ENCODE data around the gene MYO9A.

MYO9A gene

DNA sequence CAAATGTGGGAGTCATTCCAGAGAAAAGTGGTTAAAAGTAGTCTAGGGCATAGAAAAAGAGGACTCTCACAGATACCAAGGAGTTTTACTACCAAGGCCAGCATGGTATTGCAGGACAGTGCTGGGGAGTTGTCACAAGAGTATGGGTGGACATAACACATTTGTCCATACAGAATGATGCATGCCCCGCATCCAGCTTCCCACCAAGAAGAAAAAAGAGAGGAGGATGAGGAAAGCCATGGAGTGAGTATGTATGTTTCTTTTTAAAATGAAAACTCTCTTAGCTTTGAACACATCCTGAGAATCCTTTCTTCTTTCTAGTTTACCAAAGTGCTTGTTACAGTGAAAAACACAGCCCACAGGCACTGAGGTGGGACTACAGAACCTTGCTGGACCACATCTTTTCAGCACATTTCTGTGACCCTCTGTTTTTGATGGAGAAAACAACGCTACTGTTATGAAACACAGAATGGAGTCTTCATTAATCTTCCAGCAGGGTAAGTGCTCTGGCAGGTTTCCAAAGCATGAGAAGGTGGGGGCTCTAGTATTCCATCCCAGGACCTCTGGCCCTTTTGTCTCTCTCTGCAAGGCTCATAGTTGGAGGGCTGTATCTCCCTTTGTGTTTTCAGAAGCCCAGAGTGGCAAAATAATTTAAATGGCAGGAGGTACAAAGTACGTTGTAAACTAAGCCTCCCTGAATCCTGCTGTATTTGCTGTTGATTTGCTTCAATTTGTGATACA is 294.9 kb downstream of the MYO9A start:
- TF ChIP-seq, protein P1, sequence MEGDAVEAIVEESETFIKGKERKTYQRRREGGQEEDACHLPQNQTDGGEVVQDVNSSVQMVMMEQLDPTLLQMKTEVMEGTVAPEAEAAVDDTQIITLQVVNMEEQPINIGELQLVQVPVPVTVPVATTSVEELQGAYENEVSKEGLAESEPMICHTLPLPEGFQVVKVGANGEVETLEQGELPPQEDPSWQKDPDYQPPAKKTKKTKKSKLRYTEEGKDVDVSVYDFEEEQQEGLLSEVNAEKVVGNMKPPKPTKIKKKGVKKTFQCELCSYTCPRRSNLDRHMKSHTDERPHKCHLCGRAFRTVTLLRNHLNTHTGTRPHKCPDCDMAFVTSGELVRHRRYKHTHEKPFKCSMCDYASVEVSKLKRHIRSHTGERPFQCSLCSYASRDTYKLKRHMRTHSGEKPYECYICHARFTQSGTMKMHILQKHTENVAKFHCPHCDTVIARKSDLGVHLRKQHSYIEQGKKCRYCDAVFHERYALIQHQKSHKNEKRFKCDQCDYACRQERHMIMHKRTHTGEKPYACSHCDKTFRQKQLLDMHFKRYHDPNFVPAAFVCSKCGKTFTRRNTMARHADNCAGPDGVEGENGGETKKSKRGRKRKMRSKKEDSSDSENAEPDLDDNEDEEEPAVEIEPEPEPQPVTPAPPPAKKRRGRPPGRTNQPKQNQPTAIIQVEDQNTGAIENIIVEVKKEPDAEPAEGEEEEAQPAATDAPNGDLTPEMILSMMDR (conservative IDR thresholded peaks at IDR 0.05; ENCODE audit: control insufficient read depth, insufficient read depth, low read depth, low read length): no peak
- DNase-seq (ENCODE audit: low read depth): no peak
- no peak overlapping the region for H3K4me3 ChIP-seq (ENCODE audit: control insufficient read depth, low read depth, low read length)

DNA sequence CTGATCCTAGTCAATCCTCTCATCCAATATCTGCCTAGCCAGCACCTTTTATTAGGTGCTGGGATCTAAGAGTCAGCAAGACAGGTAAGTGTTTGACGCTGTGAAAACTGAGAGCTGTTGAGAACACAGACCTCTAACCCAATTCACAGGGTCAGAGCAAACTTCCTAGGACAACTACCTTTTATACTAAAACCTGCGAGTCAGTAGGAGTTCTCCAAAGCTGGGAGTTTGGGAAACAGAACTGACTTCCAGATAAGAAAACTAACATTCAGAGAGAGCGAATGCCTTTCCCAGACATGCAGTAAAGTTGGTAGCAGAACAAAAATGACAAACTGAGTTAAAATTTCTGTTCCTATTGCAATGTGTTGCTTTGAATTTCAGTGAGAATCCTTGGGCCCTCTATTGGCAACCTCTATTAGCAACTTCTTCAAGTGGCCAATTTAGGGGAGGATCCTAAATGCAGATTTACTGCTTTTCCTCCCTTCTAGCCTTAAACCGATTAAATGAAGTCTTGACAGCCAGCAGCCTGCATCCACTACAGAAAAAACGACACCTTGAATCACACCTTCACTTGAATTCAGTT is 296.3 kb downstream of the MYO9A start:
- no peak for DNase-seq (ENCODE audit: low read depth)
- H3K4me3 ChIP-seq (ENCODE audit: control insufficient read depth, low read depth, low read length): no peak overlapping the region
- TF ChIP-seq, protein P1 (conservative IDR thresholded peaks at IDR 0.05; ENCODE audit: control insufficient read depth, insufficient read depth, low read depth, low read length): no peak

DNA sequence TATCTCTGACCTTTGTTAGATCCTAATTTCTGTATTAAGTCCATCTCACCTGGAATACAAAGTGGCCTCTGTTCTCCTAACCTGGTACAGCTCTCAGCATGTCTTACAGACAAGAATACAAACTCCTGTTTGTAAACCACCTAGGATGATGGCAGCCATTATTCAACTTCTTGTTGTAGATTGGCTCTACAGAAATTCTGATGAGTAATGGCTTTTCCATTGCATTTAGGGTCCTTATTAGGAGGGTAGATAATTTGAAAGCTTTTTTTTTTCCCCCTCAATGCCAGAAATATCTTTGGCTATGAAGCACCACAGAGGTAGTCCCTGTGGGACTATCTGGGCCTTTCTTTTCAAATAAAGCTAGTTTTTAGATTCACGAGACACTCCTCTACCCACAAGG is 297.8 kb downstream of the MYO9A start:
- DNase-seq (ENCODE audit: low read depth): no peak
- H3K4me3 ChIP-seq (ENCODE audit: control insufficient read depth, low read depth, low read length): no peak overlapping the region
- TF ChIP-seq, protein P1 (conservative IDR thresholded peaks at IDR 0.05; ENCODE audit: control insufficient read depth, insufficient read depth, low read depth, low read length): no peak

DNA sequence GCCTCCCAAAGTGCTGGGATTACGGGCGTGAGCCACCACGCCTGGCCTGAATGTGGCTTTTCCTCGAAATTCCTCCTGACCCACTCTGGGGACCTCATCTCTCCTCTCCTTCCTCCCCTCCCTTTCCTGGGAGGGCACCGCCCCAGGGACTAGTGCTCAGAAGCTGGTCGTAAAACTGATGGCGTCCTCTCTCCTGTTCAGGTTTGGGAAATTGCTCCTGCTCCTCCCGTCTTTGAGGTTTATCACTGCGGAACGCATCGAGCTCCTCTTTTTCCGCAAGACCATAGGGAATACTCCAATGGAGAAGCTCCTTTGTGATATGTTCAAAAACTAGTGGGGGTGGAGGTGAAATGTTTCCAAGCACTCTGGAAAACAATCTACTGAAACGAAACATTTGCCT is 300.6 kb downstream of the MYO9A start:
- TF ChIP-seq, protein P1 (conservative IDR thresholded peaks at IDR 0.05; ENCODE audit: control insufficient read depth, insufficient read depth, low read depth, low read length): no peak
- DNase-seq (ENCODE audit: low read depth): no peak
- H3K4me3 ChIP-seq (ENCODE audit: control insufficient read depth, low read depth, low read length): no peak overlapping the region

DNA sequence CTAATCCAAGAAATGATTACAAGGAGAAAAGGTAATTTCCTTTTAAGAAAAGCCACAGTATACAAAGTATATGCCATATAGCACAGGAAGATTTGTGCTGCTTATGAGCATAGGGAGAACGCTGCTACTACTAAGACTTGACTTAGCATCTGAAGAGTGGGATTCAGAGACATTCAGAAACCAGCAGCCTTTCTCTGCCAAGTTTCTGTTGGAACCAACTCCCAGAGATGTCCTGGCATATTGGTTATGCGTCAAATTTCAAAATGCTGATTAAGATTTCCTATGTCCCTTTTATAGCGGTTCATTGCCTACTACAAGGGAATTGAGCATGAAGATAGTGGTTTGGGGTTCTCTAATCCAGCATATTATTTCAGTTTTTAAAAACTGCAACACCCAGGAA is 302.6 kb downstream of the MYO9A start:
- TF ChIP-seq, protein P1 (conservative IDR thresholded peaks at IDR 0.05; ENCODE audit: control insufficient read depth, insufficient read depth, low read depth, low read length): no peak
- H3K4me3 ChIP-seq (ENCODE audit: control insufficient read depth, low read depth, low read length): no peak overlapping the region
- no peak for DNase-seq (ENCODE audit: low read depth)

DNA sequence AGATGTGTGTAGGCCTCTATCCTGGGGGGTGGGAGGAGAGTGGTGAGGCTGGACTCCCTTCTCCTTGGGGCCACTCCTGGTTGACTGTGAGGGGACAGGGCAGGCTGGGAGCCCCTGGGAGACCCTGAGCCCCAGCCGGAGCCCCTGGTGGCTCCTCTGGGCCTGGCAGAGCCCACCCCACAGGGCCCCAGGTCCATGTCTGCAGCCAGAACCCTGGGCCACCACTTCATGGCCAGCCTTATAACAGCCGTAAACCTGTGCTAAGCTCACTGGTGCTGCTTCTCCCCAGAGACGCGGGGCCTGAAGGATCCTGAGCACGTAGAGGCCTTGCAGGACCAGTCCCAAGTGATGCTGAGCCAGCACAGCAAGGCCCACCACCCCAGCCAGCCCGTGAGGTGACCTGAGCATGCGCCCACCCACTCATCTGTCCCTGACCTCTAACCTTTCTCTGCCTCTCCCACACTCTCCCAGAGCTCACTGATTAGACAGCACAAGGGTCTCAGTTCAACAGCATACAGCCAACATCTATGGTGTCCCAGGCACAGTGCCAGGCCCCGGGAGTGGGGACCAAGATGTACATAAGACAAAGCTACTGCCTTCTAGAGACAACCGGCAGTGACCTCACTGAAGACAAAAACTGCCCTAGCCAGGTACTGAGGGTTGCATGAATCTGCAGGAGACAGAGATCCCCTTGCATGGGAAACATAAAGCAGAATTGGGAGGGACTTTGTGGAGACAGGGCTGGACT is 304.1 kb downstream of the MYO9A start:
- H3K4me3 ChIP-seq (ENCODE audit: control insufficient read depth, low read depth, low read length): no peak overlapping the region
- TF ChIP-seq, protein P1 (conservative IDR thresholded peaks at IDR 0.05; ENCODE audit: control insufficient read depth, insufficient read depth, low read depth, low read length): no peak
- no peak for DNase-seq (ENCODE audit: low read depth)

Data from fibroblast of mammary gland (primary cell).